WI38 (cell line): ENCODE measurements around the gene NHLRC4.
A peak's percentile ranks its signal among the peaks of the same experiment; 100 is the strongest.

Source experiments
- H3K4me3 ChIP-seq: 2 replicates; pipeline ENCODE4 v1.5.1; 2011; ENCODE audit warnings: low read depth, mild to moderate bottlenecking, control low read depth, low read length
- CTCF ChIP-seq: IDR thresholded peaks from 2 replicates; pipeline ENCODE4 v1.5.1; 2012; ENCODE audit warnings: low read depth, mild to moderate bottlenecking, control low read depth, low read length

Gene NHLRC4

GRCh38 chr16:534135-534534 is 32.7 kb upstream of the NHLRC4 start:
- TF ChIP-seq CTCF: no peak

GRCh38 chr16:534856-535445 is 31.9 kb upstream of the NHLRC4 start:
- no peak for TF ChIP-seq CTCF
- no peak overlapping the region for H3K4me3 ChIP-seq

More at GRCh38 chr16:534135-534534, 32.7 kb upstream of the NHLRC4 start:
- H3K4me3 ChIP-seq: no peak overlapping the region

- no peak overlapping the region for H3K4me3 ChIP-seq
- TF ChIP-seq CTCF: no peak
Measured at GRCh38 chr16:535446-536405, 31.1 kb upstream of the NHLRC4 start.

GRCh38 chr16:536746-537145 is 30.1 kb upstream of the NHLRC4 start:
- no peak overlapping the region for H3K4me3 ChIP-seq
- TF ChIP-seq CTCF: no peak

GRCh38 chr16:537415-538335 is 29.1 kb upstream of the NHLRC4 start:
- TF ChIP-seq CTCF: no peak
- no peak overlapping the region for H3K4me3 ChIP-seq

GRCh38 chr16:539901-540530 is 26.8 kb upstream of the NHLRC4 start:
- peak; percentile 27 for TF ChIP-seq CTCF
- peak overlapping the region; percentile 29; the same call in 1 of the 2 replicates for H3K4me3 ChIP-seq
